ENCODE data around the gene LRRN2. TPM values are rescaled to one million over a fixed set of nuclear protein-coding genes. Genes with fewer than 3 reads are reported as not detected.

The LRRN2 gene
- total RNA-seq (2022; extraction: Qiagen RNA extraction), result 11.2 to 14.2 TPM (median 13.8 TPM) in 5 replicates

GRCh38 chr1:204685236-204686006, at the start of gene LRRN2:
TSS of gene LRRN2 (minus strand) at chr1:204685738. CDS start at chr1:204619992, 65,746 bp downstream.

Other genes with a start within 250 kb of the LRRN2 start
- gene PIK3C2B, start 190.9 kb downstream of the LRRN2 start, total RNA-seq (2022; extraction: Qiagen RNA extraction), result 5.6 to 8.6 TPM (median 6.9 TPM) in 5 replicates
- 3.7 to 5.4 TPM (median 5.0 TPM) in 5 replicates for gene MDM4, start 169.3 kb downstream of the LRRN2 start, total RNA-seq (2022; extraction: Qiagen RNA extraction)
- 1.1 to 1.2 TPM (median 1.1 TPM) in 5 replicates for gene NFASC, start 185.1 kb upstream of the LRRN2 start, total RNA-seq (2022; extraction: Qiagen RNA extraction)

Data from A549 treated with Hydrocortisone at 1 μM for 4 hours (cell line).